MG63 (cell line): Measurements from ENCODE around the gene GARS1. TPM values are rescaled to one million over a fixed set of nuclear protein-coding genes. Genes with fewer than 3 reads are reported as not detected.

Source experiments
- DNase-seq: peaks from one replicate; pipeline ENCODE4 v3.0.0-alpha.2; 2020
- H3K27me3 ChIP-seq: fragments of 250-450 bp; sonication (Bioruptor Pico); 2 replicates; pipeline ENCODE4 v1.5.1; 2020; ENCODE audit warnings: mild to moderate bottlenecking, moderate library complexity
- H3K36me3 ChIP-seq: fragments of 250-450 bp; sonication (Bioruptor Pico); 2 replicates; pipeline ENCODE4 v1.5.1; 2020; ENCODE audit warnings: mild to moderate bottlenecking, moderate library complexity
- H3K4me3 ChIP-seq: fragments of 250-450 bp; sonication (Bioruptor Pico); 2 replicates; pipeline ENCODE4 v1.5.1; 2020; ENCODE audit warnings: mild to moderate bottlenecking, moderate library complexity
- H3K9me3 ChIP-seq: fragments of 250-450 bp; sonication (Bioruptor Pico); 2 replicates; pipeline ENCODE4 v1.5.1; 2020; ENCODE audit warnings: mild to moderate bottlenecking, moderate library complexity
- total RNA-seq: library from RNA; depleted of rRNA; stranded (reverse); fragments of >200 nt; shearing (Covaris generic); gene quantifications from 2 replicates; pipeline ENCODE4 v1.2.3, GENCODE V29; 2014; ENCODE audit warnings: low replicate concordance; rRNA removed

Gene GARS1
- total RNA-seq, 1 experiment from 2014 or later = 351 TPM

GRCh38 chr7:30674876-30675275, 80.2 kb downstream of the GARS1 start:
- peaks cover 30% of the 10 kb centered on the region; the same call in 1 of the 2 replicates for H3K27me3 ChIP-seq
- no peak overlapping the region for H3K4me3 ChIP-seq
- DNase-seq = no peak
- H3K36me3 ChIP-seq = no peaks in the 10 kb centered on the region
- H3K9me3 ChIP-seq = no peaks in the 10 kb centered on the region

GRCh38 chr7:30678805-30679204, 84.1 kb downstream of the GARS1 start:
- Histone ChIP-seq H3K9me3 (no peaks in the 10 kb centered on the region), H3K4me3 (no peak overlapping the region), H3K27me3 (peaks cover 62% of the 10 kb centered on the region), H3K36me3 (no peaks in the 10 kb centered on the region)
- no peak for DNase-seq

- Histone ChIP-seq H3K9me3 (no peaks in the 10 kb centered on the region), H3K27me3 (peaks cover 62% of the 10 kb centered on the region), H3K36me3 (no peaks in the 10 kb centered on the region), H3K4me3 (no peak overlapping the region)
- no peak for DNase-seq
Observed at GRCh38 chr7:30679664-30680063, 85.0 kb downstream of the GARS1 start.

GRCh38 chr7:30681331-30681797, 86.7 kb downstream of the GARS1 start:
- H3K36me3 ChIP-seq = no peaks in the 10 kb centered on the region
- H3K27me3 ChIP-seq = peaks cover 57% of the 10 kb centered on the region
- DNase-seq = no peak
- H3K4me3 ChIP-seq = no peak overlapping the region
- no peaks in the 10 kb centered on the region for H3K9me3 ChIP-seq

- DNase-seq = no peak
- no peak overlapping the region for H3K4me3 ChIP-seq
Observed at GRCh38 chr7:30681815-30682211, 87.1 kb downstream of the GARS1 start.

GRCh38 chr7:30682212-30683083, 87.8 kb downstream of the GARS1 start, which contains the start of gene CRHR2:
Gene CRHR2, minus strand, starts transcription at chr7:30682456. Its CDS starts 176 bp downstream, at chr7:30682280.
- Histone ChIP-seq H3K27me3 (peaks cover 48% of the 10 kb centered on the region), H3K9me3 (no peaks in the 10 kb centered on the region), H3K36me3 (no peaks in the 10 kb centered on the region), H3K4me3 (no peak within 1 kb of the TSS)
- DNase-seq = no peak

More at GRCh38 chr7:30681815-30682211, 87.1 kb downstream of the GARS1 start:
- Histone ChIP-seq H3K27me3 (peaks cover 54% of the 10 kb centered on the region), H3K36me3 (no peaks in the 10 kb centered on the region), H3K9me3 (no peaks in the 10 kb centered on the region)

- Histone ChIP-seq H3K27me3 (peaks cover 43% of the 10 kb centered on the region), H3K36me3 (no peaks in the 10 kb centered on the region)
- DNase-seq = no peak
Observed at GRCh38 chr7:30683306-30683705, 88.6 kb downstream of the GARS1 start.

More at GRCh38 chr7:30683306-30683705, 88.6 kb downstream of the GARS1 start:
- Histone ChIP-seq H3K4me3 (no peak overlapping the region), H3K9me3 (no peaks in the 10 kb centered on the region)

Other genes with a start within 250 kb of the GARS1 start
- gene NOD1, start 116.1 kb upstream of the GARS1 start, total RNA-seq = 2.1 and 2.5 TPM in 2 replicates
- 49.3 and 143 TPM in 2 replicates for gene GGCT, start 90.0 kb upstream of the GARS1 start, total RNA-seq
- not detected in 2 replicates for gene CRHR2, start 87.6 kb downstream of the GARS1 start, total RNA-seq
- 0.03 TPM in 1 of 2 replicates, not detected in the other for gene INMT, start 157.3 kb downstream of the GARS1 start, total RNA-seq
- gene MINDY4, start 176.5 kb downstream of the GARS1 start, total RNA-seq = 1.7 TPM in 1 of 2 replicates, not detected in the other